GM21360 (cell line): Measurements from ENCODE around the gene SKIL.

Experiments used
- ATAC-seq: cut with Tn5 transposase; IDR thresholded peaks from one replicate; pipeline ENCODE4 v1.9.1; 2021; ENCODE audit warnings: mild to moderate bottlenecking, moderate library complexity; ENCODE audit not compliant: unreplicated experiment

The SKIL gene

GRCh38 chr3:170350515-170351413 is 6.8 kb upstream of the SKIL start:
- no peak for ATAC-seq

DNA sequence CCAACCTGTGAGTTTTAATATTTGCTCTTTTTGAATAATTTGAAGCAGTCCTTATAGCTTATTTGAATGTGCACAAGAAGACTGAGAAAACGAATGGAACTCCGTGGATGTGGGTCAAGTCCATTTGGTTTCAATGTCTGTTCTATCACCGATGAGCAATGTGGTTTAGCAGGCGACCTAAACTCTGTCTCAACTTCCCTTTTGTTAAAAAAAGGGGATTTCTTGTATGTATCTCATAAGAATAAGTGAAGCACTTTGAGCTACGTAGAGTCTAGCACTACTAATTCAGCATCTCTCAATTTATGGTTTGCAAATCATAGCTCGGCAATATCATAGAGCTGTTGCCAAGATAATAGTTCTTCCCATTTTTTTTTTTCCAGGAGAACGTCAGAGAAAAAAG is 4.6 kb upstream of the SKIL start:
- peak; percentile 19 for ATAC-seq

- ATAC-seq, result no peak
Measured at GRCh38 chr3:170353485-170353884, 4.0 kb upstream of the SKIL start.

DNA sequence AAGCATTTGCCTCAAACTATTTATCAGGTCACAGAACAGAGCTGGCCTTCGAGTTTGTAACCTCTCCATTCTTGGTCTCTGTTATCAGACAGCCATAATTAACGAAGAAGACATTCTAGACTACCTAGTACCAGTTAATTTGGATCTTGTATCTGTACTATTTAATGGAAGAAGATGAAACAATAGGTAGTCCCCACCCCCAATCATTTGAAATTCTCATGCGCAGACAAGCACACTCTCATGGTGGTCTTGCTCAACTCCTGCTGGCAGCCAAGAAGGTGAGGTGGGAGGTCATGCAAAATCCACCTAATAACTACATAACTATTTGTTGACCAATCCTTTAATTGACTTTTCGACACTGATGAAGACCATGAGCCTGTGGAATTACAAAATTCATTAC is 2.8 kb upstream of the SKIL start:
- no peak for ATAC-seq

DNA sequence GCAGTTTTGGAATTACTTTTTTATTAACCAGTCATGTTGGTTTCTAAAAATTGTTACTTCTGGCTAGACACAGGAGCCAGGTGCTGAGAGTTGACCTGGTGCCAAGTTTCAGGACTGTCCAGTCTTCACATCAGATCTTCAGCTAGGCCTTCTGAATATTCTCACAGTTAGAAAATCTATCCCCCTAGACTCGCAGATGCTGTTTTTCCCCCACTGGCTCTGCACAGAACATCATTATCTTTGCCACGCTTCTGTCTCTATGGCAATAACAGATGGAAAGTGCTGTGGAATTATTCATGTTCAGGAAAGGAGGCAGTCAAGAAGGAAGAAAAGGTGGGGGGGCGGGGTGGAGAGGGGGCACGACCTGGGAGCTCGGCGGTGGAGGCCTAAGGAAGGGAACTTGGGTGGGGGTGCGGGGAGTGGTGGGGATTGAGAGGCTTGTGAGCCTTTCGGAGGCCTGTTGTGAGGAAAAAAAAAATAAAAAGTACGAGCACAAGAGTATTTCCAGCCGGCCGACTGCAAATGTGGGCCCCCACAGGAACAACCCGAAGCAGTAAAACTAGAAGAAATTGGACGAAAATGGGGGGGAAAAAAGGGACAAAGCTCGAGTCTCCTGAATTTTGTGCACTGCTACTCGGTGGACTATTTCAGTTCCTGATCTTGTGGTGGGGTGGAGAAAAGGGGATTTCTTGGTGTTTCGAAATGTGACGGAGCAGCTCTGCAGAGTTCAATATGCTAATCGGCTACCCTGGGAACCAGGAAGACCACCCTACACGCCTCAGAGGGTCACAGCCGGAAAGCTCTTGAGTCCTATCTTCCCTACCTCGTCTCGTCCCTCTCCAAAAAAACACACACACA is 1.5 kb upstream of the SKIL start:
- ATAC-seq, result peak; percentile 23

GRCh38 chr3:170356596-170357175 is 829 bp upstream of the SKIL start:
- peak; percentile 38 for ATAC-seq

DNA sequence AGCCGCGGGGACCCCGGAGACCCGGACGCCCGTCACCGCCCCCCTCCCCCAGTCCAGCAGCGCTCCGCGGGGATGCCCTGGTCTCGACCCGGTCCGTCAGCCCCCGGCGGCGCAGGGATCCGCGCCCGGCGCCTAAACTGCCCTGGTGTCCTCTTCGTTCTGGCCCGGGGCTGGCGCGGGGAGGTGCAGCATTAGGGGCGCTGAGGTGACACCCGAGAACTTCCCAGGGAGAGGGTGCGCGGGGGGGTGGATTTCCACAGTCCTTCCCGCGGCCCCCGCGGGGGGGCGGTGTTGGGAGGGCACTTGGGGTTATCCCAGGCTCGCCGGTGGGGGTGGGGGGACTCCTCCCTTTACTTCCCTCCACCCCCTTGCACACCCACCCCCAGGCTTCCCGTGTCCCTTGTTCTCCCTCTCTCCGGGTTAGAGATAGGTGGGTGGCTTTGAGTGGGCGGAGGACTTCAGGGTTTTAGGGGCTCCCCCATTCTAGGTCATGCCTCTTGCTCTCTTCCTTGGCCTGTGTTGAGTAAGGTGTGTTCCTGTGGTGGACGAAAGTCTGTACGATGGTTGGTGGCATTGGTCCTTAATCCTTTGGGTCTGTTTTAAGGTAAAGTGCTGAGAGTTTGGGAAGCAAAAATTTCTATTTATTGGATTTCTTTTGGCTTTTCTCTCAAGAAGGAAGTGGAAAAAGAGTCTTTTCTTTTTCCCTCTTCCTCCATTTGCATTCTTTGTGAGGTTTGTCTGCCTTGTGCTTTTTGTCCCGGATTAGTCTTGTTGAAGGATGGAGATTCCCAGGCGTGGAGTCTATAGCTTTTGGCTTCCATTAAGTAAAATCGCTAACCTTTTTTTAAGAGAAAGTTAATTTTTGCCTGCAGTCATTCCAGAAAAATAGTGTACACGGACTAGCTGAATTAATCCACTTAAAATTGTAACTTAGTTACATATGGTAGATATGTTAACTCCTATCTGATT is 811 bp downstream of the SKIL start:
- ATAC-seq, result peak; percentile 14

- no peak for ATAC-seq
Measured at GRCh38 chr3:170359178-170359704, 1.7 kb downstream of the SKIL start.

DNA sequence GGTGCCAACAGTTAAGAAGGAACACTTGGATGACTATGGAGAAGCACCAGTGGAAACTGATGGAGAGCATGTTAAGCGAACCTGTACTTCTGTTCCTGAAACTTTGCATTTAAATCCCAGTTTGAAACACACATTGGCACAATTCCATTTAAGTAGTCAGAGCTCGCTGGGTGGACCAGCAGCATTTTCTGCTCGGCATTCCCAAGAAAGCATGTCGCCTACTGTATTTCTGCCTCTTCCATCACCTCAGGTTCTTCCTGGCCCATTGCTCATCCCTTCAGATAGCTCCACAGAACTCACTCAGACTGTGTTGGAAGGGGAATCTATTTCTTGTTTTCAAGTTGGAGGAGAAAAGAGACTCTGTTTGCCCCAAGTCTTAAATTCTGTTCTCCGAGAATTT is 3.0 kb downstream of the SKIL start:
- ATAC-seq, result no peak

- ATAC-seq, result no peak
Measured at GRCh38 chr3:170360916-170361315, 3.4 kb downstream of the SKIL start.

DNA sequence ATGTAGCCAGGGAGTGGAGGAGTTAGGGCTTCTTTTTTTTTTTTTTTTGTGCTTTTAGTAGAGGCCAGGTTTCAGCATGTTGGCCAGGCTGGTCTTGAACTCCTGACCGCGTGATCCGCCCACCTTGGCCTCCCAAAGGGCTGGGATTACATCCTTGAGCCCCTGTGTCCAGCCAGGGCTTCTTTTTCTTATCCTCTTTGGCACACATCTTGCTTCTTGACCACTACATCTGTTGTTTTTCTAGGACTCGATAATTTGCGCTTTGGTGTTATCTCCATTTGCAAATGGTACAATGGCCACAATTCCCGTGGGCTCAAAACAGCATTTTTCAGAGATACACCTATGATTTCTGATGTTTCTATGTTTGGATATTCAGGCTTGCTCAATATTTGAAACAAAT is 4.2 kb downstream of the SKIL start:
- no peak for ATAC-seq

DNA sequence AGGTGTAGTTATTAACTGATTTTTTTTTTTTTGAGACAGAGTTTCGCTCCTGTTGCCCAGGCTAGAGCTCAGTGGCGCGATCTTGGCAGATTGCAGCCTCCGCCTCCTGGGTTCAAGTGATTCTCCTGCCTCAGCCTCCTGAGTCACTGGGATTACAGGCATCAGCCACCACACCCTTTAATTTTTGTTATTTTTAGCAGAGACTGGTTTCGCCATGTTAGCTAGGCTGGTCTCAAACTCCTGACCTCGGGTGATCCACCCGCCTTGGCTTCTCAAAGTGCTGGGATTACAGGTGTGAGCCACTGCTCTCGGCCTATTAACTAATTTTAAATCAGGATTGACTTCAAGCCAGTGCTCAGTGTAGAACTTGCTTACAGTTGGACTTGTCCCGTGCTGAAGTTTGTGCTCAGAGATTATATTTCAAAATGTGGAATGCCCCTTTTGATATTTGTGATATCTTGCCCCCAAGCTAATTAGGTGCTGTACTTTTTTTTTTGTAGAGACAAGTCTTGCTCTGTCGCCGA is 6.0 kb downstream of the SKIL start:
- ATAC-seq, result no peak

GRCh38 chr3:170364965-170365364 is 7.5 kb downstream of the SKIL start:
- no peak for ATAC-seq

GRCh38 chr3:170367797-170368196 is 10.3 kb downstream of the SKIL start:
- no peak for ATAC-seq

DNA sequence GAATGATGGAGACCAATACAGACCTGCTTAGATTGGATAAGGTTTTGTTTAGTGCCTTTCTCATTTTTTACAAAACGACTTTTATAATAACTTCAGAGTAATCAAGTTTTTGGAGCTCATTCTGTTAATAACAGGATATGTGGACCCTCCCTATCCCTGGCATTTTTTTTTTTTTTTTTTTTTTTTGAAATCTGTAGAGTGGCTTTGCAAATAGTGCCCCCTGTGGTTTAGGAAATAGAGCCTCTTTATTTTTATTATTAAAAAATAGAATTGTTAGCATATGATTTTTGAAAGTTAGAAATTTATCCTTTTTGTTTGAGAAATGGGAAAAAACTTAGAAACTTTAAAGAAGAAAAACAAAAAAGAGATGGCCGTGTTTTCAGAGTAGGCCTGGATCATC is 11.4 kb downstream of the SKIL start:
- ATAC-seq, result no peak

- no peak for ATAC-seq
Measured at GRCh38 chr3:170372190-170372879, 14.8 kb downstream of the SKIL start.

DNA sequence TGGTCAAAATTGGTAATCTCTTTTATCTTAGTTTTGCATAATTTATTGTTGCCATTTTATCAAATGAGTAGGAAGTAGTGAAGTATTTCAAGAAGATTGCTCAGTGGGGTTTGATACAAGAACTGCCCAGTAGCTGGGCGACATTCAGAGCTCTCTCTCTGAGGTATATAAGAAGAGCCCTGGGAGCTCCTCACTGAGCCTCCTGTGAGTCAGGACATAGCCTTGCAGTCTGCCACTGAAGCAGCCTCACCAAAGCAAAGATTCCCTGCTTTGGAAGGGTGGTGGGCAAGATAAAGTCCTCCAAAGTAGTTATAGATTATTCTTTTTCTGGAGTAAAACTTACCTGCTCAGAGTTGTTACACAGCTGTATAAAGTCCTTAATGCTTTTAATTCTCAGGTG is 26.1 kb downstream of the SKIL start:
- ATAC-seq, result no peak

GRCh38 chr3:170386468-170386867 is 29.0 kb downstream of the SKIL start:
- no peak for ATAC-seq

GRCh38 chr3:170387950-170388349 is 30.4 kb downstream of the SKIL start:
- no peak for ATAC-seq
